Heart right ventricle (tissue), 16 donors: ENCODE measurements around the gene XKR7. TPM values are rescaled to one million over a fixed set of nuclear protein-coding genes. Genes with fewer than 3 reads are reported as not detected.

ENCODE experiments used
- ATAC-seq, 8 donors: fragments of 200-7000 bp; cut with Tn5 transposase; one replicate each; pipeline ENCODE4 v1.9.1; 2020; ENCODE audit warnings: mild to moderate bottlenecking in 8 of 8, moderate library complexity in 8 of 8, moderate number of reproducible peaks in 1 of 8
- DNase-seq, 2 donors: peaks; one replicate each; pipeline ENCODE4 v3.0.0-alpha.2; 2020
- H3K27ac ChIP-seq, 10 donors: fragments of 200-600 bp; sonication (generic) in 2 of 10; one replicate each; pipeline versions ENCODE4 v1.5.0 to v1.8.0; 2020 to 2022; ENCODE audit warnings: mild to moderate bottlenecking in 3 of 10
- H3K27me3 ChIP-seq, 7 donors: fragments of 200-600 bp; one replicate each; pipeline ENCODE4 v1.8.0; 2021 to 2022; ENCODE audit warnings: mild to moderate bottlenecking in 2 of 7
- H3K36me3 ChIP-seq, 9 donors: fragments of 200-600 bp; sonication (generic) in 1 of 9; one replicate each; pipeline versions ENCODE4 v1.5.0 to v1.8.0; 2020 to 2022; ENCODE audit warnings: mild to moderate bottlenecking in 2 of 9
- H3K4me1 ChIP-seq, 9 donors: fragments of 200-600 bp; sonication (generic) in 1 of 9; one replicate each; pipeline versions ENCODE4 v1.5.0 to v1.8.0; 2020 to 2022; ENCODE audit warnings: mild to moderate bottlenecking in 4 of 9
- H3K4me3 ChIP-seq, 10 donors: fragments of 200-600 bp; sonication (generic) in 2 of 10; one replicate each; pipeline versions ENCODE4 v1.5.0 to v1.8.0; 2020 to 2022; ENCODE audit warnings: mild to moderate bottlenecking in 7 of 10, moderate library complexity in 2 of 10
- H3K9me3 ChIP-seq, 11 donors: fragments of 200-600 bp in 10 of 11; sonication (generic) in 2 of 11; one replicate each; pipeline versions ENCODE4 v1.5.0 to v1.8.0; 2013 to 2022; ENCODE audit warnings: mild to moderate bottlenecking in 2 of 11, control low read depth in 1 of 11, moderate library complexity in 1 of 11
- CTCF ChIP-seq, 9 donors: fragments of 200-600 bp; sonication (generic) in 2 of 9; IDR thresholded peaks; one replicate each; pipeline versions ENCODE4 v1.5.0 to v1.8.0; 2021 to 2022; ENCODE audit warnings: antibody characterized with exemption in 9 of 9, mild to moderate bottlenecking in 5 of 9, moderate library complexity in 1 of 9
- WGBS, 2 donors: extraction: QIAGEN DNeasy Blood & Tissue Kit; methylation state at CpG; one replicate each; pipeline ENCODE4 v1.1.7; 2013; ENCODE audit warnings: inconsistent platforms in 1 of 2; 5-methylcytosine and 5-hydroxymethylcytosine counted together
- intact Hi-C, 10 donors: fragments of 100-400 bp; cut with DNase I; formaldehyde crosslinking; loops; one replicate each; pipeline versions ENCODE4 v1.11.1 to v1.14.2; 2022
- polyA plus RNA-seq, 2 donors: library from polyadenylated mRNA; stranded (reverse); fragments of 200-250 nt; gene quantifications; one replicate each; pipeline ENCODE4 v1.2.3, GENCODE V29; 2013
- total RNA-seq, 10 donors: library from RNA; stranded (reverse); fragmentation: NEBNext Ultra II Directional in 3 of 10; extraction: Animal tissue kit (Norgen Biotek cat#: 25700) in 3 of 10; gene quantifications; one replicate each; pipeline versions ENCODE4 v1.2.1 to v1.2.4, GENCODE V29; 2021 to 2023
- donor health status: Arrhythmogenic right ventricular cardiomyopathy.
- donor health status: ischemic (EF 13 %, LVEDD 7.1; RV severe dilation, severe dysfunction).
- donor health status: healthy with polysubstance abuse.
- donor health status: DM: no; HTN: yes; CAD: no.
- donor health status: DM: no; HTN: no; CAD: no.
- donor health status: ischemic (EF 25% LVEDD 6.9; RV normal size, moderate dysfunction).
- donor health status: ischemic (EF 25% LVEDD 5.7; RV mildly dilated, moderate dysfunction).
- donor health status: healthy.
- donor health status: DM: yes; HTN: yes; CAD: no.
- donor health status: Ischemic cardiomyopathy.
- donor health status: ischemic (EF 35%, LVEDD 5.7; RV mildly dilated, moderate dysfunction).
- donor health status: nonischemic (EF 11% LVEDD 7.7; RV severe dilation, severe dysfunction).
- donor health status: DM: yes; HTN: yes; CAD: no.
- donor health status: PGD.
- donor health status: ischemic (EF 29% LVEDD 5.4; RV normal size, mild dysfunction).
- donor health status: nonischemic (EF 23%, LVEDD 6.1; RV moderate dilation, normal function).

Gene XKR7
- total and polyA plus RNA-seq, 12 donors = not detected

- intact Hi-C loops = loop anchor here in 1 of 10 donors (10.0 kb wide), 1 partner anchor 61 kb away; no protein-coding TSS in a partner anchor
- no peaks in the 10 kb centered on the region for H3K9me3 ChIP-seq
- TF ChIP-seq CTCF (IDR thresholded peaks at IDR 0.05) = no peak
- H3K27me3 ChIP-seq = peaks cover 7 to 47% (median 39%) of the 10 kb centered on the region in 7 donors
- DNase-seq (no peak), ATAC-seq (no peak)
- H3K4me3 ChIP-seq = no peak overlapping the region
- H3K27ac ChIP-seq = no peak overlapping the region
- H3K36me3 ChIP-seq = no peaks in the 10 kb centered on the region
- peaks cover 0 to 10% (median 0%) of the 10 kb centered on the region in 9 donors for H3K4me1 ChIP-seq
- WGBS, 2 donors = 64 to 72% methylated on average over 6 of the region's 6 CpGs
These were observed 4.1 kb upstream of the XKR7 start for GRCh38 chr20:31963889-31964288.

GRCh38 chr20:31966991-31967655, 828 bp upstream of the XKR7 start:
- no peak for TF ChIP-seq CTCF (IDR thresholded peaks at IDR 0.05)

GRCh38 chr20:31968291-31969126, 558 bp downstream of the XKR7 start:
- Histone ChIP-seq H3K4me1 (peaks cover 0 to 10% (median 0%) of the 10 kb centered on the region in 9 donors), H3K27ac (no peak overlapping the region), H3K27me3 (peaks cover 7 to 62% (median 52%) of the 10 kb centered on the region in 7 donors), H3K9me3 (no peaks in the 10 kb centered on the region), H3K36me3 (no peaks in the 10 kb centered on the region), H3K4me3 (peak overlapping the region in 1 of 10 donors; percentile 41)
- no peak for TF ChIP-seq CTCF (IDR thresholded peaks at IDR 0.05)
- peak; percentile 71 to 82 for DNase-seq
- peak; percentile 88 to 97 (median 92) for ATAC-seq
- 3% methylated on average over 49 to 56 of the region's 57 CpGs for WGBS, 2 donors
- intact Hi-C loops = loop anchor here in 1 of 10 donors (10.0 kb wide), 1 partner anchor 56 kb away; no protein-coding TSS in a partner anchor

More at GRCh38 chr20:31966991-31967655, 828 bp upstream of the XKR7 start:
- DNase-seq = no peak
- Histone ChIP-seq H3K4me1 (peaks cover 0 to 10% (median 0%) of the 10 kb centered on the region in 9 donors), H3K27me3 (peaks cover 7 to 60% (median 52%) of the 10 kb centered on the region in 7 donors), H3K27ac (no peak overlapping the region), H3K9me3 (no peaks in the 10 kb centered on the region), H3K4me3 (no peak overlapping the region), H3K36me3 (no peaks in the 10 kb centered on the region)
- 7 to 8% methylated on average over 5 of the region's 5 CpGs for WGBS, 2 donors
- no peak for ATAC-seq
- intact Hi-C loops = loop anchor here in 1 of 10 donors (10.0 kb wide), 1 partner anchor 58 kb away; no protein-coding TSS in a partner anchor

- Histone ChIP-seq H3K4me3 (no peak overlapping the region), H3K27me3 (peaks cover 7 to 69% (median 51%) of the 10 kb centered on the region in 7 donors), H3K9me3 (no peaks in the 10 kb centered on the region), H3K4me1 (peaks cover 0 to 10% (median 0%) of the 10 kb centered on the region in 9 donors), H3K36me3 (no peaks in the 10 kb centered on the region), H3K27ac (no peak overlapping the region)
- DNase-seq = no peak
- WGBS, 2 donors = 49 to 61% methylated on average over 5 of the region's 5 CpGs
- no peak for ATAC-seq
- TF ChIP-seq CTCF (IDR thresholded peaks at IDR 0.05) = no peak
- intact Hi-C loops = loop anchor here in 1 of 10 donors (10.0 kb wide), 1 partner anchor 55 kb away; no protein-coding TSS in a partner anchor
These were observed 2.0 kb downstream of the XKR7 start for GRCh38 chr20:31969991-31970390.
